ENCODE data around the gene MYL4.
"Not testable (repeated sequence)": the region's sequence is repeated elsewhere in the genome, so short reads cannot be mapped to it uniquely, and the experiment has no call there.

The MYL4 gene

DNA sequence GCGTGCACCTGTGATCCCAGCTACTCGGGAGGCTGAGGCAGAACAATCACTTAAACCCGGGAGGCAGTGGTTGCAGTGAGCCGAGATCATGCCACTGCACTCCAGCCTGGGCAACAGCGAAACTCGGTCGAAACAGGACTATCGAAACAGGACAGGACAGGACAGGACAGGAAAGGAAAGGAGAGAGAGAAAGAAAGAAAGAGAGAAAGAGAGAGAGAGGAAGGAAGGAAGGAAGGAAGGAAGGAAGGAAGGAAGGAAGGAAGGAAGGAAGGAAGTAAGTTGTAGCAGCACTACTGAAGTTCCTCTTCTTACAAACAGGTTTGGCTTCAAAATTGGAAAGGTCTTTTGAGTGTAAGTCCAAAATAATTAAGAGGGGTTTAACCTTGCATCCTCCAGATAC is 34.3 kb upstream of the MYL4 start:
- H3K27ac ChIP-seq (replicated peaks; ENCODE audit: low read length); H3K4me2 ChIP-seq (ENCODE audit: insufficient read depth, low read length, poor library complexity, severe bottlenecking); H2BK120ac ChIP-seq (ENCODE audit: low read depth, low read length); H3K18ac ChIP-seq (ENCODE audit: low read length); H2BK15ac ChIP-seq (ENCODE audit: low read length); H2AFZ ChIP-seq (ENCODE audit: low read length); H4K91ac ChIP-seq (ENCODE audit: low read depth, low read length, poor library complexity); H4K8ac ChIP-seq (ENCODE audit: low read depth, low read length); H3K79me1 ChIP-seq (ENCODE audit: low read depth, low read length); H3K9ac ChIP-seq (ENCODE audit: low read depth, low read length, poor library complexity); H3K4ac ChIP-seq (ENCODE audit: low read length); H2AK5ac ChIP-seq (ENCODE audit: low read depth, low read length); H3K9me3 ChIP-seq (replicated peaks in 1 of 2; ENCODE audit: control insufficient read depth in 2 of 2, insufficient read depth in 1 of 2, low read depth in 1 of 2, low read length in 2 of 2); H2BK12ac ChIP-seq (ENCODE audit: low read length); H3K27me3 ChIP-seq (ENCODE audit: control insufficient read depth in 3 of 3, insufficient read depth in 3 of 3, low read depth in 1 of 3, low read length in 3 of 3); H3K4me3 ChIP-seq (ENCODE audit: low read length in 2 of 2); H3K23ac ChIP-seq (ENCODE audit: low read depth, low read length, poor library complexity); H3K14ac ChIP-seq (ENCODE audit: low read length); H2BK5ac ChIP-seq (ENCODE audit: low read length); H3K4me1 ChIP-seq (ENCODE audit: control insufficient read depth in 2 of 2, insufficient read depth in 1 of 2, low read depth in 1 of 2, low read length in 2 of 2); DNase-seq (ENCODE audit: low spot score): not testable (repeated sequence)
- H3K36me3 ChIP-seq (replicated peaks in 1 of 2; ENCODE audit: control insufficient read depth in 2 of 2, insufficient read depth in 2 of 2, low read length in 2 of 2), result peaks cover 3 to 99% of the 10 kb centered on the region in 2 donors
- no CpG with 5 or more reads among the region's 8 CpGs for WGBS, 2 donors (ENCODE audit: extremely low coverage in 2 of 2, insufficient read length in 2 of 2, insufficient replicate concordance in 1 of 2)

GRCh38 chr17:47176389-47176826 is 32.7 kb upstream of the MYL4 start:
- Histone ChIP-seq H3K4me1 (ENCODE audit: control insufficient read depth in 2 of 2, insufficient read depth in 1 of 2, low read depth in 1 of 2, low read length in 2 of 2) (no peaks in the 10 kb centered on the region), H3K18ac (ENCODE audit: low read length) (no peak overlapping the region), H2AFZ (ENCODE audit: low read length) (no peak overlapping the region), H2BK120ac (ENCODE audit: low read depth, low read length) (no peak overlapping the region), H4K8ac (ENCODE audit: low read depth, low read length) (no peak overlapping the region), H2BK15ac (ENCODE audit: low read length) (no peak overlapping the region), H3K27me3 (ENCODE audit: control insufficient read depth in 3 of 3, insufficient read depth in 3 of 3, low read depth in 1 of 3, low read length in 3 of 3) (no peaks in the 10 kb centered on the region), H4K91ac (ENCODE audit: low read depth, low read length, poor library complexity) (no peak overlapping the region), H3K4ac (ENCODE audit: low read length) (no peak overlapping the region), H3K9ac (ENCODE audit: low read depth, low read length, poor library complexity) (no peak overlapping the region), H2BK5ac (ENCODE audit: low read length) (no peak overlapping the region), H3K14ac (ENCODE audit: low read length) (no peak overlapping the region), H3K9me3 (replicated peaks in 1 of 2; ENCODE audit: control insufficient read depth in 2 of 2, insufficient read depth in 1 of 2, low read depth in 1 of 2, low read length in 2 of 2) (no peaks in the 10 kb centered on the region), H2BK12ac (ENCODE audit: low read length) (no peak overlapping the region), H3K79me1 (ENCODE audit: low read depth, low read length) (peaks cover 4% of the 10 kb centered on the region), H3K36me3 (replicated peaks in 1 of 2; ENCODE audit: control insufficient read depth in 2 of 2, insufficient read depth in 2 of 2, low read length in 2 of 2) (peaks cover 6 to 98% of the 10 kb centered on the region in 2 donors), H3K23ac (ENCODE audit: low read depth, low read length, poor library complexity) (no peak overlapping the region), H3K27ac (replicated peaks; ENCODE audit: low read length) (no peak overlapping the region), H3K4me2 (ENCODE audit: insufficient read depth, low read length, poor library complexity, severe bottlenecking) (no peak overlapping the region), H3K4me3 (ENCODE audit: low read length in 2 of 2) (no peak overlapping the region), H2AK5ac (ENCODE audit: low read depth, low read length) (no peak overlapping the region)
- DNase-seq (ENCODE audit: low spot score), result no peak
- no CpG with 5 or more reads among the region's 2 CpGs for WGBS, 2 donors (ENCODE audit: extremely low coverage in 2 of 2, insufficient read length in 2 of 2, insufficient replicate concordance in 1 of 2)

- H4K8ac ChIP-seq (ENCODE audit: low read depth, low read length), result no peak overlapping the region
- no peak overlapping the region for H2AK5ac ChIP-seq (ENCODE audit: low read depth, low read length)
- WGBS, 2 donors (ENCODE audit: extremely low coverage in 2 of 2, insufficient read length in 2 of 2, insufficient replicate concordance in 1 of 2), result no CpG with 5 or more reads among the region's 7 CpGs
- H2AFZ ChIP-seq (ENCODE audit: low read length), result no peak overlapping the region
- no peak overlapping the region for H2BK12ac ChIP-seq (ENCODE audit: low read length)
- H3K18ac ChIP-seq (ENCODE audit: low read length), result no peak overlapping the region
- no peak overlapping the region for H3K4me2 ChIP-seq (ENCODE audit: insufficient read depth, low read length, poor library complexity, severe bottlenecking)
- H3K36me3 ChIP-seq (replicated peaks in 1 of 2; ENCODE audit: control insufficient read depth in 2 of 2, insufficient read depth in 2 of 2, low read length in 2 of 2), result peaks cover 8 to 97% of the 10 kb centered on the region in 2 donors
- H3K27me3 ChIP-seq (ENCODE audit: control insufficient read depth in 3 of 3, insufficient read depth in 3 of 3, low read depth in 1 of 3, low read length in 3 of 3), result no peaks in the 10 kb centered on the region
- no peak overlapping the region for H2BK5ac ChIP-seq (ENCODE audit: low read length)
- peaks cover 7% of the 10 kb centered on the region for H3K79me1 ChIP-seq (ENCODE audit: low read depth, low read length)
- no peak overlapping the region for H3K9ac ChIP-seq (ENCODE audit: low read depth, low read length, poor library complexity)
- DNase-seq (ENCODE audit: low spot score), result no peak
- no peak overlapping the region for H2BK120ac ChIP-seq (ENCODE audit: low read depth, low read length)
- no peaks in the 10 kb centered on the region for H3K9me3 ChIP-seq (replicated peaks in 1 of 2; ENCODE audit: control insufficient read depth in 2 of 2, insufficient read depth in 1 of 2, low read depth in 1 of 2, low read length in 2 of 2)
- H2BK15ac ChIP-seq (ENCODE audit: low read length), result no peak overlapping the region
- no peak overlapping the region for H3K4me3 ChIP-seq (ENCODE audit: low read length in 2 of 2)
- H3K4me1 ChIP-seq (ENCODE audit: control insufficient read depth in 2 of 2, insufficient read depth in 1 of 2, low read depth in 1 of 2, low read length in 2 of 2), result no peaks in the 10 kb centered on the region
- no peak overlapping the region for H3K27ac ChIP-seq (replicated peaks; ENCODE audit: low read length)
- no peak overlapping the region for H4K91ac ChIP-seq (ENCODE audit: low read depth, low read length, poor library complexity)
- no peak overlapping the region for H3K4ac ChIP-seq (ENCODE audit: low read length)
- no peak overlapping the region for H3K23ac ChIP-seq (ENCODE audit: low read depth, low read length, poor library complexity)
- no peak overlapping the region for H3K14ac ChIP-seq (ENCODE audit: low read length)
These were observed 31.9 kb upstream of the MYL4 start for GRCh38 chr17:47177261-47177660.

DNA sequence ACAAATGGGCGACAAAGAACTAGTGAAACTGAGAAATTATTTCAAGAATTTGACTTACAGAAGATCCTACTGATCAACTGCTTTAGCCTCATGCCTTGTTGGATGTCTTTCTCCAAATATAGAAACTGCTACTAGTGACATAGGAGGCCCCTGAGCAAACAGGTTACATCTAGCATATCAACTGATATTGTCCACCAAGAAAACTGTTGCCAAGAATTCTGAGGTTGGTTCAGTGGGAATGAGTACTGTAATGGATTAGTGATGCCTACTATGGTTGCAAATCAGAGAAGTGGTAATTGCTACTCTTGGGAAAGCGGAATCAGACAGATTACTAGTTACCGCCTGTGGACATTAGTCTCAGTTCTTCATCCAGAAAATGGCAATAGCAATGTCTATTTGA is 30.0 kb upstream of the MYL4 start:
- DNase-seq (ENCODE audit: low spot score), result no peak
- no peak overlapping the region for H2BK15ac ChIP-seq (ENCODE audit: low read length)
- no peaks in the 10 kb centered on the region for H3K4me1 ChIP-seq (ENCODE audit: control insufficient read depth in 2 of 2, insufficient read depth in 1 of 2, low read depth in 1 of 2, low read length in 2 of 2)
- no peak overlapping the region for H2AK5ac ChIP-seq (ENCODE audit: low read depth, low read length)
- no peak overlapping the region for H4K91ac ChIP-seq (ENCODE audit: low read depth, low read length, poor library complexity)
- no peak overlapping the region for H3K4me3 ChIP-seq (ENCODE audit: low read length in 2 of 2)
- no peak overlapping the region for H2BK5ac ChIP-seq (ENCODE audit: low read length)
- no peaks in the 10 kb centered on the region for H3K27me3 ChIP-seq (ENCODE audit: control insufficient read depth in 3 of 3, insufficient read depth in 3 of 3, low read depth in 1 of 3, low read length in 3 of 3)
- H3K4ac ChIP-seq (ENCODE audit: low read length), result no peak overlapping the region
- no peak overlapping the region for H2AFZ ChIP-seq (ENCODE audit: low read length)
- no peak overlapping the region for H3K23ac ChIP-seq (ENCODE audit: low read depth, low read length, poor library complexity)
- H3K9me3 ChIP-seq (replicated peaks in 1 of 2; ENCODE audit: control insufficient read depth in 2 of 2, insufficient read depth in 1 of 2, low read depth in 1 of 2, low read length in 2 of 2), result no peaks in the 10 kb centered on the region
- no peak overlapping the region for H4K8ac ChIP-seq (ENCODE audit: low read depth, low read length)
- H2BK120ac ChIP-seq (ENCODE audit: low read depth, low read length), result no peak overlapping the region
- H3K18ac ChIP-seq (ENCODE audit: low read length), result no peak overlapping the region
- H3K9ac ChIP-seq (ENCODE audit: low read depth, low read length, poor library complexity), result no peak overlapping the region
- H3K4me2 ChIP-seq (ENCODE audit: insufficient read depth, low read length, poor library complexity, severe bottlenecking), result no peak overlapping the region
- H3K27ac ChIP-seq (replicated peaks; ENCODE audit: low read length), result no peak overlapping the region
- peaks cover 7% of the 10 kb centered on the region for H3K79me1 ChIP-seq (ENCODE audit: low read depth, low read length)
- peaks cover 7 to 95% of the 10 kb centered on the region in 2 donors for H3K36me3 ChIP-seq (replicated peaks in 1 of 2; ENCODE audit: control insufficient read depth in 2 of 2, insufficient read depth in 2 of 2, low read length in 2 of 2)
- WGBS, 2 donors (ENCODE audit: extremely low coverage in 2 of 2, insufficient read length in 2 of 2, insufficient replicate concordance in 1 of 2), result no CpG with 5 or more reads among the region's 3 CpGs
- H3K14ac ChIP-seq (ENCODE audit: low read length), result no peak overlapping the region
- no peak overlapping the region for H2BK12ac ChIP-seq (ENCODE audit: low read length)
